ENCODE data around the gene AUH. TPM values are rescaled to one million over a fixed set of nuclear protein-coding genes. Genes with fewer than 3 reads are reported as not detected.

AUH gene
- polyA plus RNA-seq, 3 donors, result 4.0 to 9.9 (median 8.4) TPM

- peaks cover 0 to 11% of the 10 kb centered on the region in 2 donors for H3K9me3 ChIP-seq (replicated peaks in 1 of 2; ENCODE audit: control insufficient read depth in 1 of 2, insufficient read depth in 1 of 2, low read length in 2 of 2)
- H3K79me2 ChIP-seq (ENCODE audit: insufficient read depth, low read length), result peaks cover 36% of the 10 kb centered on the region
- peak overlapping the region; percentile 87 for H3K9ac ChIP-seq (ENCODE audit: insufficient read depth, low read length, poor library complexity, severe bottlenecking)
- peaks cover 0 to 9% (median 4%) of the 10 kb centered on the region in 7 donors for H3K9me3 Mint-ChIP-seq
- 61% methylated on average over 8 of the region's 15 CpGs for WGBS (ENCODE audit: insufficient coverage)
- H3K4me1 Mint-ChIP-seq, result peaks cover 24% of the 10 kb centered on the region
- peaks cover 9 to 10% of the 10 kb centered on the region in 2 donors for H3K36me3 Mint-ChIP-seq
- H4K20me1 ChIP-seq (ENCODE audit: insufficient read depth, low read length), result no peaks in the 10 kb centered on the region
- H2AFZ ChIP-seq (ENCODE audit: insufficient read depth, low read depth, low read length, poor library complexity, severe bottlenecking), result peak overlapping the region; percentile 97
- H3K4me3 Mint-ChIP-seq, result peak overlapping the region; percentile 81 to 83
- intact Hi-C loops (cut with micrococcal nuclease), result loop anchor here (5.0 to 10.0 kb wide), 4 partner anchors 35 to 60 kb away; partner anchors contain the start of gene NFIL3 (in 1 of the 2)
- peak overlapping the region; percentile 41 to 89 (median 74) for H3K4me3 ChIP-seq (replicated peaks in 1 of 3; ENCODE audit: low read depth in 2 of 3, low read length in 3 of 3)
- H3K27me3 ChIP-seq (ENCODE audit: control insufficient read depth in 2 of 2, insufficient read depth in 2 of 2, low read length in 2 of 2), result no peaks in the 10 kb centered on the region
- peak overlapping the region; percentile 88 for H3K4me2 ChIP-seq (replicated peaks; ENCODE audit: extremely low read depth, low read length, poor library complexity, severe bottlenecking)
- H3K27ac ChIP-seq (ENCODE audit: low read depth in 1 of 2, low read length in 2 of 2), result peak overlapping the region in 1 of 2 donors; percentile 77
- peaks cover 16 to 21% of the 10 kb centered on the region in 2 donors for H3K4me1 ChIP-seq (ENCODE audit: control insufficient read depth in 1 of 2, insufficient read depth in 2 of 2, low read length in 2 of 2)
- H3K27me3 Mint-ChIP-seq (ENCODE audit: low read depth in 3 of 3), result peaks cover 0 to 1% (median 0%) of the 10 kb centered on the region in 3 donors
- no peak for TF ChIP-seq CTCF (IDR thresholded peaks at IDR 0.05)
- no peak for DNase-seq
- peaks cover 0 to 2% of the 10 kb centered on the region in 2 donors for H3K36me3 ChIP-seq (replicated peaks in 1 of 2; ENCODE audit: control insufficient read depth in 1 of 2, insufficient read depth in 2 of 2, low read length in 2 of 2)
- peak overlapping the region in 6 of 7 donors; percentile 60 to 90 (median 82) for H3K27ac Mint-ChIP-seq
Observed at GRCh38 chr9:91362051-91362611, 413 bp upstream of the AUH start.

- intact Hi-C loops (cut with micrococcal nuclease), result loop anchor here (5.0 to 10.0 kb wide), 4 partner anchors 37 to 62 kb away; partner anchors contain the start of gene NFIL3 (in 1 of the 2)
- no peak for TF ChIP-seq CTCF (IDR thresholded peaks at IDR 0.05)
- Mint-ChIP-seq H3K36me3 (peaks cover 18 to 20% of the 10 kb centered on the region in 2 donors), H3K4me1 (peaks cover 24% of the 10 kb centered on the region), H3K9me3 (peaks cover 0 to 9% (median 3%) of the 10 kb centered on the region in 7 donors), H3K27me3 (ENCODE audit: low read depth in 3 of 3) (peaks cover 0 to 1% (median 0%) of the 10 kb centered on the region in 3 donors), H3K4me3 (peak overlapping the region; percentile 99), H3K27ac (peak overlapping the region in 5 of 7 donors; percentile 1 to 92 (median 87))
- Histone ChIP-seq H3K79me2 (ENCODE audit: insufficient read depth, low read length) (peaks cover 36% of the 10 kb centered on the region), H4K20me1 (ENCODE audit: insufficient read depth, low read length) (no peaks in the 10 kb centered on the region), H3K9me3 (replicated peaks in 1 of 2; ENCODE audit: control insufficient read depth in 1 of 2, insufficient read depth in 1 of 2, low read length in 2 of 2) (peaks cover 0 to 11% of the 10 kb centered on the region in 2 donors), H3K27ac (ENCODE audit: low read depth in 1 of 2, low read length in 2 of 2) (peak overlapping the region in 1 of 2 donors; percentile 77), H3K4me1 (ENCODE audit: control insufficient read depth in 1 of 2, insufficient read depth in 2 of 2, low read length in 2 of 2) (peaks cover 16 to 21% of the 10 kb centered on the region in 2 donors), H3K4me2 (replicated peaks; ENCODE audit: extremely low read depth, low read length, poor library complexity, severe bottlenecking) (peak overlapping the region; percentile 88), H3K4me3 (replicated peaks in 1 of 3; ENCODE audit: low read depth in 2 of 3, low read length in 3 of 3) (peak overlapping the region; percentile 74 to 89 (median 83)), H2AFZ (ENCODE audit: insufficient read depth, low read depth, low read length, poor library complexity, severe bottlenecking) (peak overlapping the region; percentile 97), H3K36me3 (replicated peaks in 1 of 2; ENCODE audit: control insufficient read depth in 1 of 2, insufficient read depth in 2 of 2, low read length in 2 of 2) (peaks cover 4 to 16% of the 10 kb centered on the region in 2 donors), H3K9ac (ENCODE audit: insufficient read depth, low read length, poor library complexity, severe bottlenecking) (peak overlapping the region; percentile 87), H3K27me3 (ENCODE audit: control insufficient read depth in 2 of 2, insufficient read depth in 2 of 2, low read length in 2 of 2) (no peaks in the 10 kb centered on the region)
- no peak for DNase-seq
- 47% methylated on average over 4 of the region's 10 CpGs for WGBS (ENCODE audit: insufficient coverage)
Observed at GRCh38 chr9:91360551-91361290, 997 bp downstream of the AUH start.
